ENCODE results near the gene TCFL5.

Gene TCFL5

DNA sequence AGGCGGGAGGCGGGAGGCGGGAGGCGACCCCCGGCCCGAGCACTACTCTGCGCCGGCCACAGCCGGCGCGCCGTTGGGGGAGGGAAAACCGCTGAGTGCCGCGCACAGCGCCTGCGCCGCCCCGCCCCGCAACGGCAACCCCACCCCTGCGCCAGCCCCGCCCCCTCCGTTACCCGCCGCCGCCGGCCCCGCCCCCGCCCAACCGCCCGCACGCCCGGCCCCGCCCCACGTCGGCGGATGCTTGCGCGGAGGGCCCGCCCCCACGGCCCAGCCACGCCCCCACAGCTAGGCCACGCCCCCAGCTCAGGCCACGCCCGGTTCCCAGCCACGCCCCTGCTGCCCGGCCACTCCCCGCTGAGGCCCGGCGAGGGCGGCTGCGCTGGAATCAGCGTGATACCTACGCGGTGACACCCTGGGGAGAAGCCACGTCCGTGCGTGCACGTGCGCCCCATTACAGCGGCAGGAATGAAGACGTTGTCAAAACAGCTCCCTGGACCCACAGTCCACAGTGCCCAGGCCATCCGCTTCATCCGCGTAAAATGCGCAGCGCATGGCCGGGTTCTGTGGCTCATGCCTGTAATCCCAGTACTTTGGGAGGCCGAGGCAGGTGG lies at the start of gene TCFL5:
TSS of gene TCFL5 (minus strand) at position 97 of the 611 bp plus-strand sequence. CDS start 152 bp downstream, outside the sequence.
- DNase-seq = peak; percentile 83 to 98 (median 94)

DNA sequence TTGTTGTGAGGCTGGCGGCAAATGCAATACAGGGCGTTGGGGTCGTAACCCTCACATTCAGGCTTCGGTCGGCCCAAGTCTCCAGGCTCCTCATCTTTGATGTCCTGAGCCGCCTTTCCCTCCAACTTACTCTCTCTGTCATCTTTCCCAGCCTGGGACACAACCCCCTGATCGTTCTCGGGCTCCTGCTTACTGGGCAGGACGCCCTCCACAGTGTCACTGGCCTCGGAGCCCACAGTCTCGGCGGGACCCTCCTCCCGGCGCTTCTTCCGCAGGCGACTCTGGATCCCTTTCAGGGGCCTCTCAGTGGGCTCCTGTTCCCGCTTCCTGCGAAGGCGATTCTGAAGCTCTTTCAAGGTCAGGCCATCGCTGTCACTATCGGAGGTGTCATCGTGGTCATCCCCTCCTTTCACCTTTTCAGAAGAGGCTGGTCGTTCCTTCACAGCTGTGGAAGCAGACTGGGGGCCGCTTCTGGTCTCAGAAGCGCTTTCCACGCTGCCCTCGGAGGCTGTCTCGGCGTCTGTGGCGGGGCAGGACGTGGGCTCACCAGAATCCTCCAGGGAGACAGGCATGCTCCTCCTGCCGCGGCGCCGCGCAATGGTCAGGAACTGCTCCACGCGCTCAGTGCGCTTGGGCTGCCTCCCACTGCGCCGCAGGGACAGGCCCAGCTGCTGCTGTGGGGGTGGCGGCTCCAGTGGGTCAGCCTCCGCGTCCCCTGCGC lies 49.3 kb upstream of the TCFL5 start:
- no peak for DNase-seq

- DNase-seq = no peak
These were observed 48.7 kb upstream of the TCFL5 start for GRCh38 chr20:62910217-62910766.

- no peak for DNase-seq
These were observed 47.6 kb upstream of the TCFL5 start for GRCh38 chr20:62908971-62909791.

GRCh38 chr20:62907384-62908317 lies 46.0 kb upstream of the TCFL5 start:
- DNase-seq = peak in 5 of 6 experiments; percentile 18 to 39 (median 27)

DNA sequence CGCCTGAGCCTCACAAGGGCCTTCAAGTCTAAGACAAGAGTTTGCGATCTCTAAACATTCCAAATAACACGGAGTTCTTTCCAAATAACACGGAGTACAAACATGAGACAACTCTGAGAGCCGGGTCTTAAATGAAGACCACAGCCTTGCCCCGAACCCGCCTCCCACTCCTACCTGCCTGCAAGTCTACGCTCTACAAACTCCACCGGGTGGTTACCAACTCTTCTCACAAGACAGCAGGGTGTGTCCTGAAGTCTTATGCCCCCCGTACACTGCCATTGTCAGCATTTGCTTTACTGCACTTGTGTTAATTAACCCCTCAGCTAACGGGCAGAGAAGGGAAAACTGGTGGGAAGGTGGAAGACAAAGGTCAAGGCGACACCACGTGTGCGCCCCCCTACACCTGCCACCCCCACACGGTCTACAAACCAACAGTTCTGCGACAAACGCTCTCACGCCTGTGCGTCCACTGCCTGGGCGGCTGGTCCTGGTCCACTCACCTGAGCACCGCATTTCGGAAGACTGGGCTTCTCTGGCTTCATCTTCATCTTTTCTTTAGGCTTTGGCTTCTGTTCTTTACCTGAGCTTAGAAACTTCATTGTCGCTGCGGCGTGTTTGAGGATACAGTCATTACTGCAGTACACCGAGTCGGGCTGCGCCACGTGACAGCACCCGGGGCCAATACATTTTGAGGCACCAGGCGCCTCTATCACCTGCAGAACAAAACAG lies 45.2 kb upstream of the TCFL5 start:
- no peak for DNase-seq

GRCh38 chr20:62906209-62906608 lies 44.6 kb upstream of the TCFL5 start:
- no peak for DNase-seq

DNA sequence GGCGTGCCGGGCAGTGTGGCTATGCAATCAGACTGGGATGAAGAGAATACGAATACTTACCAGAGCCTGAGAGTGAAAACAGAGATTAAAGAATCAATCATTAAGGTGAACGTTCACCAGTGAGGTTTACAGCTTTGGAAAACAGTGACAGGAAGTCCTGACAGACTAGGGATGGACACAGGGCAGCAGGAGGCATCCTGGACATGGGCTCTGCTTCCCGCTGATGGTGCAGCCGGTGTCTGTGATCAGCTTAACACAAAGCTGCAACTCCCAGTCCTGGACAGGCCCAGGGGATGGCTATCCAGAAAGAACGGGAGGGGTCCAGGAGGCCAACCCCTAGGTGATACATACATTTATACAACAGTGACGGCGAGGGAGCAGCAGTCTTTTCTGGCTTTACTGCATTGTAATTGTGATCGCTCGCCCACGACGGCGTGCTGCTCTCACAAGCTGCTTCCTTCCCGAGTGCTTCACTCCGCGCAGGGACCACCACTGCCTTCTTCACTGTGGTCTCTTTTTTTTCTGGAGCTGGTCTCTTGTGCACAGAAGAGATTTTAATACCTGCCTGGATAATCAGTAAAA lies 44.0 kb upstream of the TCFL5 start:
- DNase-seq = no peak

DNA sequence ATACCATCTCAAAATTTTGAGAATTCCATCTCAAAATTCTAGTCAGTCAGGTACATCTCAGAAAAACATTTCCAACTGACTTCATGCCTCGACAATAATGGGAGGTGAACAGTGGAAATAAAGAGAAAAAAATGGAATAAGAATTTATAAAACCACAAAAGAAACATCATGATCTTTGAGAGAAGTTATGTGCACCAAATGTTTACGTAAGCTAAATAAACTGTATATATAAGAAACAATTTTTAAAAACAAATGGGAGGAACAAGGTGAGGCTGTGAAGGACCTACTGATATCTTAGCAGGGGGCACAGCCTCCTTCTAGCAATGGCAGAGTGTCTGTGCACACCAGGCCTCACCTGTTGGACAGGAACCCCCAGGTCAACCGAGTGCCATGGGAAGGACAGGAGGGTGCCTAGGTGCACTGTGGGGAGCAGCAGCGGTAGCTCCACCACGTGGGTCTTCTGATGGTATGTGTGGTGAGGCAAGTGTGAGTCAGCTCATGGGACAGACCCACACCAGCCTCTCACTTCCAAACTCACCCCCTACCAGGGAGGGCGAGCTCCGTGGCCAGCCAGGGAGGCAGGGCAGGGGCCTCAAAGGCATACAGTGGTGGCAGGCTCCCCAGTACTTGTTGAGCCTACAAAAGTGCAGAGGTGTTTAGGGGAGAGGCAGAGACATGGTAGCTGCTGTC lies 41.4 kb upstream of the TCFL5 start:
- no peak for DNase-seq

- no peak for DNase-seq
These were observed 40.3 kb upstream of the TCFL5 start for GRCh38 chr20:62901891-62902290.

DNA sequence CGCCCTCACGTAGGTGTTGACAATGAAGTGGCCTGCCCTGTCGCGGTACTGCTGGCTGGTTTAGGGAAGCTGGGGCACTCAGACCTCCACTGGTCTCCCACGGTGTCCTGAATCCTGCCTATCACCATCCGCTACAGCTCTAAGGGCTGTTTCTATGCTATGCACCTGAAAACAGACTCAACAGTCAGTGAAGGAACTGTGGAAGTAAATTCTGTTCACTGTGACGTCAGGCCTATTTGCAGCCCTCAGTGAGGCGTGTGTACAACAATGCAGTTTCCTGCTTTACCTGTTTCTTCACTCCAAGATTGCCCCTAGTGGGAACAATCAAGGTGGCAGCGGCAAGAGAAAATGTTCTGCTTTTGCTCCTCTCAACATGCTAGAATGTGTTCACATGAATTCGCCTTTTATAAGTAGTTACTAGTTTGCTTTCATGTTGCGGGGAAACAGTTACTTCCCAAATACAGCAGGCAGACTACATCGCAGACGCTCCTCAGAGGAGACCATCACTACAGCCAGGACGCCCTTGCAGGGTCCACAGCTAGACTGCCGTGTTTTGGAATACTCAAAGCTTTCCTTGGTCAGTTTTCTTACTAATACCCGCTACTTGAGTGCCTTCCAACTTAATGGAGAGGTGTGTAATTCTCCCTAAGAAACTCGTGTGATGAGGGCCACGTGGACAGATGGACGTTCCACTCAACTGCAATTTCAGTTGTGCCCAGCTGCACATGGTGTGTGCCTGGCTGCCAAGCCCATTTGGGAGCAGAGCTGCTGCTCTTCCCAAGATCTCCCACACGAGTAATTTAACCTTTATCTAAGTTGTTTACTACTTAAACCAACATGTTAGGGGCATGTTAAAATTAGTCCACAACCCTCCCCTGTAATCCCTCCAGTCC lies 39.3 kb upstream of the TCFL5 start:
- peak; percentile 21 to 59 (median 45) for DNase-seq

- peak; percentile 61 to 80 (median 70) for DNase-seq
These were observed 38.5 kb upstream of the TCFL5 start for GRCh38 chr20:62900052-62900691.

GRCh38 chr20:62899633-62900051 lies 38.0 kb upstream of the TCFL5 start:
- no peak for DNase-seq

- DNase-seq = no peak
These were observed 37.5 kb upstream of the TCFL5 start for GRCh38 chr20:62898970-62899632.

- no peak for DNase-seq
These were observed 36.7 kb upstream of the TCFL5 start for GRCh38 chr20:62898093-62898964.

GRCh38 chr20:62897666-62898065 lies 36.0 kb upstream of the TCFL5 start:
- DNase-seq = no peak

GRCh38 chr20:62896526-62896925 lies 34.9 kb upstream of the TCFL5 start:
- DNase-seq = no peak

Measured in stimulated activated naive CD4-positive, alpha-beta T cell (primary cell).